ES-I3 (cell line): Measurements from ENCODE around the gene HS3ST4.

ENCODE experiments used
- H3K36me3 ChIP-seq: 2 replicates; pipeline ENCODE4 v1.6.1; 2013; ENCODE audit warnings: mild to moderate bottlenecking, low read length, control low read depth, moderate library complexity; ENCODE audit not compliant: insufficient read depth
- H3K4me1 ChIP-seq: 2 replicates; pipeline ENCODE4 v1.6.1; 2013; ENCODE audit warnings: mild to moderate bottlenecking, control low read depth, low read length; ENCODE audit not compliant: insufficient read depth
- H3K9ac ChIP-seq: 2 replicates; pipeline ENCODE4 v1.6.1; 2013; ENCODE audit warnings: low read depth, mild to moderate bottlenecking, low read length, moderate library complexity
- H3K9me3 ChIP-seq: 2 replicates; pipeline ENCODE4 v1.6.1; 2013; ENCODE audit warnings: mild to moderate bottlenecking, low read length, moderate library complexity; ENCODE audit not compliant: control insufficient read depth, insufficient read depth

Gene HS3ST4

DNA sequence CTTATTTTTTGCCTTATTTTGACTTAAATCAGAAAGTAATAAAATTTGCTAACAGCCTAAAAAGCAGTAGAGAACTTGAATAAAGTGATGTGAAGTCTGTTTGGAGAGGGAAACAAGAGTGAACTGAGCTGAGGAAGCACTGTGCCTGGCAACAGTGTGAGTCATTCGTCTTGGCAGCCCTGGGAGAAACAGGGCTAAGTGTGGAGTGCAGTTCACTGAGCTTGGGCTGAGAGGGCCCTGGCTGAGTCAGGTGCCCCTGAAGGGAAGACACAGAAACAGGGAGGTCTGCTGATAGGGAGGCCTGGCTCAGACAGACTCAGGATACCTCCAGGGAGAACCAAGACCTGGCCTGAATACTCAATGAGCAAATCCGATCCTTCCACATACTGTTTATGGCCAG lies 132.1 kb downstream of the HS3ST4 start:
- Histone ChIP-seq H3K4me1 (no peaks in the 10 kb centered on the region), H3K9ac (no peak overlapping the region), H3K9me3 (no peaks in the 10 kb centered on the region; the same call in 1 of the 2 replicates), H3K36me3 (no peaks in the 10 kb centered on the region)

DNA sequence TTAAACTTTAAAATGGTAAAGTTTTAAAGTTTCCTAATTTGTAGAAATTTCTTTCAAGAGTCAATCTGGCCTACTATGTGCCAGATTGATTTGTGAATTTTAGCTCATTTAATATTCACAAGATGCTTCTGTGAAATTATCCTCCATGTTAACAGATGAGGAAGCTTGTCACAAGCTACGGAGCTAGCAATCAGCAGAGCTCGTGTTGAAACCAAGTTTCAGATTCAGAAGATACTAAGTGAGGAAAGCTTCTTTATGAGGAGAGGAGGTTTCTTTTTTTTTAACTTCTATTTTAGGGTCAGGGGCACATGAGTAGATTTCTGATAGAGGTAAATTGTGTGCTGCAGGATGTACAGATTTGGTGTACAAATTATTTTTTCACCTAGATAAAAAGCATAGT lies 135.9 kb downstream of the HS3ST4 start:
- H3K9me3 ChIP-seq = no peaks in the 10 kb centered on the region; the same call in 1 of the 2 replicates
- H3K9ac ChIP-seq = no peak overlapping the region
- no peaks in the 10 kb centered on the region for H3K36me3 ChIP-seq

DNA sequence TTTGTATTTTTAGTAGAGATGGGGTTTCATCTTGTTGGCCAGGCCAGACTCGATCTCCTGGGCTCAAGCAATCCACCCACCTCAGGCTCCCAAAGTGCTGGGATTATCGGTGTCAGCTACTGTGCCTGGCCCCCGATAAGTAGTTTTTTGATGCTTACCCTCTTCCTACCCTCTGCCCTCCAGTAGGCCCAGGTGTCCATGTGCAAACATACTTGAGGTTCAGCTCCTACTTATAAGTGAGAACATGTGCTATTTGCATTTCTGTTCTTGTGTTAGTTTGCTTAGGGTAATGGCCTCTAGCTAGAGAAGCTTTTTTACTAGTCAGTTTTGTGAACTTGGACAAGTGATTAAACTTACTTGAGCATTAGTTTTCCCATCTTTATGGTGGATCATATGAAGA lies 136.8 kb downstream of the HS3ST4 start:
- H3K9ac ChIP-seq = no peak overlapping the region
- H3K4me1 ChIP-seq = no peaks in the 10 kb centered on the region
- H3K36me3 ChIP-seq = no peaks in the 10 kb centered on the region
- H3K9me3 ChIP-seq = no peaks in the 10 kb centered on the region; the same call in 1 of the 2 replicates

More for the DNA sequence above, 135.9 kb downstream of the HS3ST4 start:
- H3K4me1 ChIP-seq = no peaks in the 10 kb centered on the region

DNA sequence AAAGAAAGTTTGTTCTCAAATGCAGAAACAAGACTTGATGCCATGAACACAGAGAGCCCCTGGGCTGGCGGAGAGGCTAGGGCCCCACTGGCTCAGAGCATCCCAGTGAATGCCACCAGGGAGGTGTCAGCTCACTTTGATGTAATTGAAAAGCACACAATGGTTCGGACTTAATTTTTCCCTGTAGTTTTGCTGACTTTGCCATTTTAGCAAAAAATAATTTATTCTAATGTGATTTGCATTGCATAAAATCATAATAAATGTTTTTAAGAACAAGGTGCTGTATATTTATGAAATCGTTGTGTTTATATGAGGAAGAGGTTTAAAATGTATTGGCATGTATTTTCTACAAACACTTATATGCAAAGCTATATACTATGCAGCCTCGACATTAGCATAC lies 140.5 kb downstream of the HS3ST4 start:
- H3K9ac ChIP-seq = no peak overlapping the region
- H3K4me1 ChIP-seq = no peaks in the 10 kb centered on the region
- no peaks in the 10 kb centered on the region; the same call in 1 of the 2 replicates for H3K9me3 ChIP-seq
- no peaks in the 10 kb centered on the region for H3K36me3 ChIP-seq

GRCh38 chr16:25834101-25834500 lies 142.3 kb downstream of the HS3ST4 start:
- peaks cover 7% of the 10 kb centered on the region; the same call in 1 of the 2 replicates for H3K4me1 ChIP-seq
- no peak overlapping the region for H3K9ac ChIP-seq
- H3K36me3 ChIP-seq = no peaks in the 10 kb centered on the region
- H3K9me3 ChIP-seq = no peaks in the 10 kb centered on the region

- Histone ChIP-seq H3K36me3 (no peaks in the 10 kb centered on the region), H3K9me3 (no peaks in the 10 kb centered on the region), H3K4me1 (peaks cover 7% of the 10 kb centered on the region; the same call in 1 of the 2 replicates), H3K9ac (no peak overlapping the region)
Measured at GRCh38 chr16:25835126-25835525, 143.4 kb downstream of the HS3ST4 start.

- H3K9ac ChIP-seq = peak overlapping the region; percentile 41; the same call in 1 of the 2 replicates
- no peaks in the 10 kb centered on the region for H3K36me3 ChIP-seq
- no peaks in the 10 kb centered on the region for H3K9me3 ChIP-seq
- peaks cover 7% of the 10 kb centered on the region; the same call in 1 of the 2 replicates for H3K4me1 ChIP-seq
Measured at GRCh38 chr16:25838724-25839186, 147.0 kb downstream of the HS3ST4 start.

- H3K9ac ChIP-seq = no peak overlapping the region
- no peaks in the 10 kb centered on the region for H3K9me3 ChIP-seq
Measured at GRCh38 chr16:25841761-25842160, 150.0 kb downstream of the HS3ST4 start.

GRCh38 chr16:25845901-25846300 lies 154.1 kb downstream of the HS3ST4 start:
- H3K36me3 ChIP-seq = no peaks in the 10 kb centered on the region
- H3K9me3 ChIP-seq = no peaks in the 10 kb centered on the region
- H3K4me1 ChIP-seq = no peaks in the 10 kb centered on the region
- no peak overlapping the region for H3K9ac ChIP-seq

More at GRCh38 chr16:25841761-25842160, 150.0 kb downstream of the HS3ST4 start:
- Histone ChIP-seq H3K36me3 (no peaks in the 10 kb centered on the region), H3K4me1 (peaks cover 7% of the 10 kb centered on the region; the same call in 1 of the 2 replicates)

- peaks cover 37% of the 10 kb centered on the region for H3K4me1 ChIP-seq
- H3K36me3 ChIP-seq = no peaks in the 10 kb centered on the region
- H3K9ac ChIP-seq = no peak overlapping the region
- H3K9me3 ChIP-seq = no peaks in the 10 kb centered on the region
Measured at GRCh38 chr16:25854141-25854540, 162.4 kb downstream of the HS3ST4 start.

DNA sequence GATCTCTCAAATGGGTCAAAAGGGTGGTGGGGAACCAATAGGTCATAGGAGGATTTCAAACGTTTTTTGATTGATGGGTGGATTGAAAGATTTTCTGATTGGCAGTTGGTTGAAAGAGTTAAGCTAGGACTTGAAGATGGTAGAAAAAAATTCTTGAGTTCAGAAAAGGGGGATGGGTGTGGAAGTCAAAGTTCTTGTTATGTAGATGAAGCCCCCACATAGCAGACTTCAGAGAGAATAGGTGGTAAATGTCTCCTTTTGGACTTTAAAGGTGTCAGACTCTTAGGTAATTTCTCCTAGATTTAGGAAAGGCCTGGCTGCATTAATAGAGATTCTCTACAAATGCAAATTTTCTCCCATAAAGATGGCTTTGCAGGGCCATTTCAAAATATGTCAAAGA lies 163.3 kb downstream of the HS3ST4 start:
- Histone ChIP-seq H3K4me1 (peaks cover 37% of the 10 kb centered on the region), H3K9me3 (no peaks in the 10 kb centered on the region), H3K9ac (no peak overlapping the region; the same call in 1 of the 2 replicates), H3K36me3 (no peaks in the 10 kb centered on the region)

DNA sequence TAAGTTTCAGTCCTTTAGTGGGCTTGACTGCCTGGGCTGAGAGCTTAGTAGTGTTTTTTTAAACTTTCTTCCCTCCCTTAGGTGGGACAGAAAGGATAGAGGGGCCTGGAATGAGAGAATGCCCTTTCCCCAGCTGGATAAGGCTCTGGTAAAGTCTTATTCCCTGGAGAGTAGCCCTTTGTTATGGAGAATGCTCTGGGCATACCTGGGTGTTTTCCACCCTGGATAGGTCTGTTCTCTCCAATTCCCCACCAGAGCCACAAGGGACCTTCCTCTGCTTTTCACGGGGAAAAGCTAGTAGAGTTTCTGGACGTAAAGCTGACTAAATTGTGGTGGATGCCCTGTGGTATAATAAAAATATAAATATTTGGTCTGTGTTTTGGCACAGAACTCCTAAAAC lies 164.1 kb downstream of the HS3ST4 start:
- no peaks in the 10 kb centered on the region for H3K9me3 ChIP-seq
- H3K9ac ChIP-seq = no peak overlapping the region
- no peaks in the 10 kb centered on the region for H3K36me3 ChIP-seq
- peaks cover 37% of the 10 kb centered on the region for H3K4me1 ChIP-seq

DNA sequence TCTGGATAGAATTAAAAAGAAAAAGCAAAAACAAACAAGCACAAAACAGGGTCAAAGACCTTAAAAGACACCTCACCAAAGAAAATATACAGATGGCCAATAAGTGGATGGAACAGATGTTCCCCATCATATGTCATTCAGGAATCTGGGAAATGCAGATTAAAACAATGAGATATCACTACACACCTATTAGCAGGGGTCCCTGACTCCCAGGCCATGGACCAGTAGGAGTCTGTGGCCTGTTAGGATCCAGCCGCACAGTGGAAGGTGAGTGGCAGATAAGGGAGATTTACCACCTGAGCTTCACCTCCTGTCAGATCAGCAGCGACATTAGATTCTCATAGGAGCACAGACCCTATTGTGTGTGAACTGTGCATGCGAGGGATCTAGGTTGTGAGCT lies 167.9 kb downstream of the HS3ST4 start:
- peaks cover 29% of the 10 kb centered on the region for H3K4me1 ChIP-seq
- no peaks in the 10 kb centered on the region for H3K36me3 ChIP-seq
- no peak overlapping the region for H3K9ac ChIP-seq
- no peaks in the 10 kb centered on the region; the same call in 1 of the 2 replicates for H3K9me3 ChIP-seq

- no peaks in the 10 kb centered on the region for H3K36me3 ChIP-seq
- no peak overlapping the region for H3K9ac ChIP-seq
- peaks cover 4% of the 10 kb centered on the region for H3K9me3 ChIP-seq
- peaks cover 8% of the 10 kb centered on the region for H3K4me1 ChIP-seq
Measured at GRCh38 chr16:25867041-25867440, 175.3 kb downstream of the HS3ST4 start.

DNA sequence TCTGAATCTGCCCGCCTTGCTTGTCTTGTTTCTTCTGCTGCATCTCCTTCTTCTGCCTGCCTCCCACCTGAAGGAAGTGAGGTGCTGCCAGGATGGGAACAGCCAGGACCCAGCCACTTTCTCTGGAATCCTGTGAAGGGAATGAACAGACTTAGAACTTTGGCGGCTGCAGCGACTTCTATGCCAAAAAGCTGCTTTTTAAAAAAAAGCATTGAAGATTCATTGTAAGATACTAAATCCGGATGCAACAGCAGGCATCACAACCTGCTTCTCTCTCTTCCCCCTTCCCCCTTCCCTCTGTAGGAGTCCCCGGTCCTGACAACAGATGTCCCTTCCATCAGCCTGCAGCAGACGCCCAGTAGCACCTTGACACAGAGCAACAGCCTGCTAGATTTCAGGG lies 176.3 kb downstream of the HS3ST4 start:
- Histone ChIP-seq H3K36me3 (no peaks in the 10 kb centered on the region), H3K9me3 (peaks cover 4% of the 10 kb centered on the region), H3K9ac (no peak overlapping the region), H3K4me1 (peaks cover 8% of the 10 kb centered on the region)
